Amniotic epithelial cell (primary cell): ENCODE measurements around the gene OFD1.
A peak's percentile ranks its signal among the peaks of the same experiment; 100 is the strongest.

Experiments used
- DNase-seq: peaks from one replicate; pipeline ENCODE4 v3.0.0-alpha.2; 2010; ENCODE audit warnings: low read depth

Gene OFD1

GRCh38 chrX:13754765-13755164 lies 20.2 kb downstream of the OFD1 start:
- DNase-seq = peak; percentile 56

- no peak for DNase-seq
Observed at GRCh38 chrX:13755254-13755653, 20.7 kb downstream of the OFD1 start.

GRCh38 chrX:13756381-13756780 lies 21.8 kb downstream of the OFD1 start:
- DNase-seq = no peak

DNA sequence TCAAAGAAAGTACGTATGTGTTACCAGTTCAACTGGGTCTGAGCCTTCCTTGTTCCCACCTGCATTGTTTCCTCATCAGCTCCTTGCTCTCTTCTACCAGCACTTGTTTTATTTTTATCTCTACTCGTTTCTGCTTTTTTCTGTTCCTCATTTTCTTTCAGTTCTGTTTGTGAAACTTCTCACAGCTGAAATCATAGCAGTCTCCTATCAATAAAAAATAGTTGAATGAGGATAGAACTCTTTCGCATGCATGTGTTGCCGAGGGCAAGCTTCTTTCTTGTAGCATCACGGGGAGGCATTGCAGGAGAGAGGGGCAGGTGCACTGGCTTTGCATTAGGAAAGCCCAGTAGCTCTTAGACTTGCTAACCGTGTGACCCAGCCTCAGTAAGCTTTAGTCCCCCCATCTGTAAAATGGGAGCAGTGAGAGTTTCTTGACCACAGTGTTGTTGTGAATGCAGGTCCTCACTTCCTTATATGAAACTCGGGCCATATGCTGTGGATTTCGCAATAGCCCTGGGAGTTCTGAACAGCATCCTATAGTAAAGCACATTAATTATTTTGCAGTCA lies 24.7 kb downstream of the OFD1 start:
- no peak for DNase-seq

- no peak for DNase-seq
Observed at GRCh38 chrX:13760426-13760825, 25.9 kb downstream of the OFD1 start.

DNA sequence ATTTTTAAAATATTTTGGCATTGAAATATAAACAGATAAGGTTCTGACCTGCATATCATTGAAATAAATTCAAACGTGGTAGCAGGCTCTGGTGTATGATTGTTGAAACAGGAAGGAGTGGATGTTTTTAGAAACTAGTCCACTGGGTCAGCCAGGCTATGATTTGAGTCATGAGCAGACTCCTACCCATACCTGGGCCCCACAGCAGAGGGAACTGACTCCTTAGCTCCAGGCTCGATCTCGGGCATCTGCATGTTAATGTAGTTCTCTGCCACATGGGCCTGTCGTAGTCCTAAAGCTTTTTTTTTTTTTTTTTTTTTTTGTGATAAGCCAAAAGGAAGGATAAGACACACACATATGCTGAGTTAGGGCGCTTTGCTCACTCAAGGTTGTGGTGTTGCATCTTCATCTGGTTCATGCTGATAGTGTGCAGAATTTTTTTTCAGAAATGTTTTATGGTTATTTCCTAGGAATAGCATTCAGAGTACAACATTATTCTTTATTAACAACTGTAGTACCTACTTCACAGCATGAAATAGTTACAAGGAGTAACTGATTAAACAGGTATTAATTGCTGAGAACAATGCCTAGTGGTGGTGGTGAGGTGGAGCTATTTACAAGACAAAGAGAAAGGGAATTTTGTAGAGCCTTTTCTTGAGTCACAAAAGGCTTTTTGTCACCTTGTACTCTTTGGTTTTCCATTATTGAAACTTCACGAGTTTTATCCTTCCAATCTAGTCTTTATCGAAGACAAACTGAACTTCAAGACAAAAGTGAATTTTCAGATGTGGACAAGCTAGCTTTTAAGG lies 27.3 kb downstream of the OFD1 start:
- DNase-seq = peak; percentile 11

GRCh38 chrX:13763489-13763888 lies 28.9 kb downstream of the OFD1 start:
- no peak for DNase-seq

- no peak for DNase-seq
Observed at GRCh38 chrX:13764281-13764680, 29.7 kb downstream of the OFD1 start.

- no peak for DNase-seq
Observed at GRCh38 chrX:13764765-13765164, 30.2 kb downstream of the OFD1 start.

DNA sequence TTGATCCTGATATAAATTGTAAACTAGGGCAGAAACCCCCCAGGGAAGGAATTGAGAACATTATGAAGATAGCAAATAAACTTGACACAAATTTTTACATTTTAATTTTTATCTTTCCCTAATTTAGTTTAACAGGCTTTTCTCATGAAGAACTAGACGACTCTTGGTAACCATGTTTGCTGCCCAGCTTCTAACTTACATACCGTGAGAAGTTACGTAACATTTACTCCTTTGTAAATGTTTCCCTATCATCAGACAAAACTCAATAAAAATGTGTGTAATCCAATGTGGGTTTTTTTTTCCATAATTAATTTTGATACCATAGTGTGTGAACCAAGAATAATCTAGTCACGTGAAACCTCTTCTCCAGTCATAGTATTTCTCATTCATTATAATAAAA lies 34.4 kb downstream of the OFD1 start:
- DNase-seq = no peak

DNA sequence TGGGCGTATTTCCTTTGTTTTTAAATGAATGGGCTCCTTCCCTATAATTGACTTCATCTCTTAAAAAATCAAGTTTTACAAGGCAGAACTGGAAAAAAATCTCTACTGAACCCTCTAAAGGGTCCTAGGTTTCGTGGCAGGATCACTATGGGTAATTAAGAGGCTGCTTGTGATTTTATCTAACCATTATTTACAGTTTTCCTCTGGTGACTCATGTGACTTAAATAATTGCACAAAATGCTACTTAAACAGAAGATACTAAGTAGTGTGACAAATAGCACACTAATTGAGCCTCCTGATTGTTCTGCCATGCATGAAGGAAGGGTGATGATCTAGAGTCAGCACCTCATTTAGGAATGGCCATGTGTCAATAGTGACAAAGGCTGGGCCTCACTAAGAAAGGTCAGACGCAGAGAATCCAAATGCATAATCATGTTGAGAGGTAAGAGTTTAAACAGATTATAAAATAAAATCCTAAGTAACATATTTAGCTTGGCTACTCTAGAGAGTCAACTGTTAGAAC lies 35.5 kb downstream of the OFD1 start:
- no peak for DNase-seq

- DNase-seq = no peak
Observed at GRCh38 chrX:13774696-13775095, 40.1 kb downstream of the OFD1 start.

DNA sequence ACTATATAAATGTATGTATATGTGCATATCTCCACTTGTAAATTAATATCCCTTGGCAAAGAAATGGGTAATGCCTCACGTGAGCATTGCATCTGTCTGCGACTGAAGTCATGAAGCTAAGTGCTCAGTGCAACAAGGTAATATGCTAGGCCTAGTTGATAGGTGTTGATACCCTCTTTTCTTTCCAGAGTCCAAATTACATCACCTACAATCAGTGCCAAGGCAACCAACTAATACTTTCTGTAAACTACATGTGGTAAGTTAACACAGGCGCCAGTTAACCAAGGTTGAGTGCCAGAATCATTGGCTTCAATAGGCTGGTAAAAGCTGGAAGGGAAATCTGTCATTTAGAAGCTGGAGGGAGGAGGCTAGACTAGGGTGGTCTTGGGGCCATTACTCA lies 41.3 kb downstream of the OFD1 start:
- no peak for DNase-seq

GRCh38 chrX:13776387-13776786 lies 41.8 kb downstream of the OFD1 start:
- no peak for DNase-seq

DNA sequence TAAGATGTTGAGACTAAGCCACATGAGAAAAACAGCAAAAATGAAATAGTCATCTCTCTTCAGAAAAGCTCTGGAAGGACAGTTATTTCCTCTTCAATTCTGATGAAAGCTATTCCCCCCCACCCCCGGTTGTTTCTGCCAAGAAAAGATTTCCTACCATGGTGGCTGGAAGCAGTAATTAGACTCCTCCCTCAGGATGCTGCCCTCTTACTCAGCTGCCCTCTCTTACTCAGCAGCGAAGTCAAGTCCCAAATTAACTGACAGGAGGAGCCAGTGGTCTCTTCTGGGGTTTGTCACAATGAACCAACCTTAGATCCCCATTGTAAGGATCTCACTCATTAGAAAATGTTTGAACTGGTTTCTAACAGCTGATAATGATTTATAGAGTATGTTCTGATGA lies 44.4 kb downstream of the OFD1 start:
- peak; percentile 23 for DNase-seq

DNA sequence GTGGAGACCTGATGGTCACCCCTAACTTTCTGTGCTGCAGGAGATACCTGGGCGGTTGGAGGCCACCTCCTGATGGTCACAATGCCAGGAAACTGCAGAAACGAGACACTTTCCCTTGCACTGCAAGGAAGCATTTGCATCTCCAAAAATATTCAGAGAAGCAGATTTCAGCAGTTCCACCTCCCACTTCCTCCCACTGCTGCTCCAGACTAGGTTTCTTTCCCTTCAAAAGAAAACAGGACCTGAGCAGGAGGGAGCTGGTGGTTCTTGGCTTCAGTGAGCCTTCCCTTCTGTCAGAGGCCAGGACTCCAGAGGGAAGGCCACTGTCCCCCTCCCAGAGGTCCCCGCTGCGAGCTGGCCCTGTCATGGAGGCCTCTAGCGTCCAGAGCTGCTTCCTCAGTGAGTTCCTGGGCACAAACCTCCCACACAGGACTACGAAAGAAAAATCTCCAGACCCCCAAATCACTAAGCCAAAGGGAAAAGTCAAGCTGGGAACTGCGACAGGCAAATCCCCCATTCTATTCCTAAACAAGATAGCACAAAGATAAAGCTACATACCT lies 46.4 kb downstream of the OFD1 start:
- no peak for DNase-seq

- no peak for DNase-seq
Observed at GRCh38 chrX:13786048-13786447, 51.5 kb downstream of the OFD1 start.

GRCh38 chrX:13790206-13791131 lies 55.9 kb downstream of the OFD1 start:
- no peak for DNase-seq

DNA sequence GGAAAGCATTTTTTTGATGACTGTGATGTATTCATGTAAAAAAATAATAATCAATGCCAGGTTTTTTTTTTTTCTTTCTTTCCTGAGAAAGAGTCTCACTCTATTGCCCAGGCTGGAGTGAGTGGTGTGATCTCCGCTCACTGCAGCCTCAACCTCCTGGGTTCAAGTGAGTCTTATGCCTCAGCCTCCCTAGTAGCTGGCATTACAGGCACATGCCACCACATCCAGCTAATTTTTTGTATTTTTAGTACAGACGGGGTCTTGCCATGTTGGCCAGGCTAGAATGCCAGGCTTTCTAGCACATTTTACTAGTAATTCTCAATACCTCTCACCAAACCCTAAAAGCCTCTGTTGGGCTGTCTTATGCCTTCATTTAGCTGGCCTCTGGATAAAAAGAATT lies 56.6 kb downstream of the OFD1 start:
- no peak for DNase-seq

DNA sequence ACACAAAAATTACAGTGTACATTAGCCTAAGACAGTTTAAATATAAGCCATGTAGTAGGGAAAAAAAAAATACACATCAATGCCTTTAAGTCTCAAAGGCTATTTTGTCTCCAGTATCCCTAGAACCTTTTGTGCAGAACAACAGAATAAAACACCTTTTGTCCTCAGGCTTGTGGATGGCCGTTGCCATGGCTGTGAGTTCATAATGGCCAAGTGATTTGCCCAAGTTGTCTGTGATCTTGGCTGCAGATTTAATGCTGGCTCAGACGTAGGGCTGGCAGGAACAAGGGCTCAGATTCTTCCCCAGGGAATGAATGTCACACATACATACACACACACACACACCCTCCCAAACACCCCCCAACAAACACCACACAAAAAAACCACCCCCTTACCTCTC lies 57.0 kb downstream of the OFD1 start:
- no peak for DNase-seq

- no peak for DNase-seq
Observed at GRCh38 chrX:13793897-13794296, 59.3 kb downstream of the OFD1 start.

DNA sequence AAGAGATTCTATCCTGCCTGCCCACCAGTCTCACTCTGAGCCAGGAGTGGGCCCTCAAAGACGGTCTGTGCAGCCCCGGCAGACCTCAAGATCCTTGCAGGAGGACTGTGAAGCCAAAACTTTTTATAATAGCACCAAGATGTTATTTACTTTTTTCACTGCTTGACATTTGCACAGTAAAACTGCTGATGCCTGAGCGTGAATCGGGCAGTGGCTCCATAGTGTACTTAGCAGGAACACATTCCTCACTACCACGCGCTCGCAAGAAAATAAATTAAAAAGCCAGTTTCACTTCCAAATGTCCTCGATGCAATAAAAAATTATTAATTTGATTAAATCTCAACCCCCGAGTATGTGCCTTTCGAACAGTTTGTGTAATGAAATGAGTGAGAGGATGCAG lies 59.9 kb downstream of the OFD1 start:
- DNase-seq = no peak
